ENCODE measurements around the gene FAM168B.
A peak's percentile ranks its signal among the peaks of the same experiment; 100 is the strongest.
"Not testable (repeated sequence)": the region's sequence is repeated elsewhere in the genome, so short reads cannot be mapped to it uniquely, and the experiment has no call there.

Gene FAM168B

DNA sequence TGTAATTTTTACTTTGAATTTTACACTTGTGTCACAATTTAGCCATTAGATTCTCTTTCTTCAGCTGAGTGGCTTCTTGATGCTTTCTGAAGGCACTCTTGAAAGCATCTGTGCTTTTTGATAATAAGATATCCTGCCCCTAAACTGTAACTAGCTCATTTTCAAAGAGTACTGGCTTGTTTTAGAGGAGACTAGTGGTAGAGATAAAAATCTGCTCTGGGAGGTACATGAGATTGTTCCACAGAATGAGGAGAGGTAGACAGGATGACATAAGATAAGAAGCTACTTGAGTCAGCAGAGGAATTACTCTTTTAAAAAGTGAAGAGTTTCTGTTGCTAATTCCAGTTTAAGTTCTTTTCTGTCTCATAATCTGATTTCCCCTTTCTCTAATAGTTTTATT is 22.5 kb upstream of the FAM168B start:
- TF ChIP-seq POLR2AphosphoS5 (IDR thresholded peaks at IDR 0.05; ENCODE audit: low read depth) (no peak), SPI1 (IDR thresholded peaks at IDR 0.05; ENCODE audit: borderline replicate concordance, low read depth) (no peak), GABPA (IDR thresholded peaks at IDR 0.05; ENCODE audit: low read depth) (no peak)
- TF ChIP-seq, protein P1, sequence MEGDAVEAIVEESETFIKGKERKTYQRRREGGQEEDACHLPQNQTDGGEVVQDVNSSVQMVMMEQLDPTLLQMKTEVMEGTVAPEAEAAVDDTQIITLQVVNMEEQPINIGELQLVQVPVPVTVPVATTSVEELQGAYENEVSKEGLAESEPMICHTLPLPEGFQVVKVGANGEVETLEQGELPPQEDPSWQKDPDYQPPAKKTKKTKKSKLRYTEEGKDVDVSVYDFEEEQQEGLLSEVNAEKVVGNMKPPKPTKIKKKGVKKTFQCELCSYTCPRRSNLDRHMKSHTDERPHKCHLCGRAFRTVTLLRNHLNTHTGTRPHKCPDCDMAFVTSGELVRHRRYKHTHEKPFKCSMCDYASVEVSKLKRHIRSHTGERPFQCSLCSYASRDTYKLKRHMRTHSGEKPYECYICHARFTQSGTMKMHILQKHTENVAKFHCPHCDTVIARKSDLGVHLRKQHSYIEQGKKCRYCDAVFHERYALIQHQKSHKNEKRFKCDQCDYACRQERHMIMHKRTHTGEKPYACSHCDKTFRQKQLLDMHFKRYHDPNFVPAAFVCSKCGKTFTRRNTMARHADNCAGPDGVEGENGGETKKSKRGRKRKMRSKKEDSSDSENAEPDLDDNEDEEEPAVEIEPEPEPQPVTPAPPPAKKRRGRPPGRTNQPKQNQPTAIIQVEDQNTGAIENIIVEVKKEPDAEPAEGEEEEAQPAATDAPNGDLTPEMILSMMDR (IDR thresholded peaks at IDR 0.05; ENCODE audit: insufficient read depth, low read length), result no peak
- TF ChIP-seq, protein P2, sequence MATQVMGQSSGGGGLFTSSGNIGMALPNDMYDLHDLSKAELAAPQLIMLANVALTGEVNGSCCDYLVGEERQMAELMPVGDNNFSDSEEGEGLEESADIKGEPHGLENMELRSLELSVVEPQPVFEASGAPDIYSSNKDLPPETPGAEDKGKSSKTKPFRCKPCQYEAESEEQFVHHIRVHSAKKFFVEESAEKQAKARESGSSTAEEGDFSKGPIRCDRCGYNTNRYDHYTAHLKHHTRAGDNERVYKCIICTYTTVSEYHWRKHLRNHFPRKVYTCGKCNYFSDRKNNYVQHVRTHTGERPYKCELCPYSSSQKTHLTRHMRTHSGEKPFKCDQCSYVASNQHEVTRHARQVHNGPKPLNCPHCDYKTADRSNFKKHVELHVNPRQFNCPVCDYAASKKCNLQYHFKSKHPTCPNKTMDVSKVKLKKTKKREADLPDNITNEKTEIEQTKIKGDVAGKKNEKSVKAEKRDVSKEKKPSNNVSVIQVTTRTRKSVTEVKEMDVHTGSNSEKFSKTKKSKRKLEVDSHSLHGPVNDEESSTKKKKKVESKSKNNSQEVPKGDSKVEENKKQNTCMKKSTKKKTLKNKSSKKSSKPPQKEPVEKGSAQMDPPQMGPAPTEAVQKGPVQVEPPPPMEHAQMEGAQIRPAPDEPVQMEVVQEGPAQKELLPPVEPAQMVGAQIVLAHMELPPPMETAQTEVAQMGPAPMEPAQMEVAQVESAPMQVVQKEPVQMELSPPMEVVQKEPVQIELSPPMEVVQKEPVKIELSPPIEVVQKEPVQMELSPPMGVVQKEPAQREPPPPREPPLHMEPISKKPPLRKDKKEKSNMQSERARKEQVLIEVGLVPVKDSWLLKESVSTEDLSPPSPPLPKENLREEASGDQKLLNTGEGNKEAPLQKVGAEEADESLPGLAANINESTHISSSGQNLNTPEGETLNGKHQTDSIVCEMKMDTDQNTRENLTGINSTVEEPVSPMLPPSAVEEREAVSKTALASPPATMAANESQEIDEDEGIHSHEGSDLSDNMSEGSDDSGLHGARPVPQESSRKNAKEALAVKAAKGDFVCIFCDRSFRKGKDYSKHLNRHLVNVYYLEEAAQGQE (IDR thresholded peaks at IDR 0.05; ENCODE audit: insufficient replicate concordance, low read depth), result no peak
- DNase-seq (ENCODE audit: low read depth in 1 of 2, low spot score in 1 of 2), result no peak
- H3K4me3 ChIP-seq (replicated peaks; ENCODE audit: insufficient read depth, low read length), result no peak overlapping the region
- no peak overlapping the region for H3K27ac ChIP-seq (replicated peaks)
- no peaks in the 10 kb centered on the region for H3K27me3 ChIP-seq (ENCODE audit: insufficient read depth, poor library complexity, severe bottlenecking)

DNA sequence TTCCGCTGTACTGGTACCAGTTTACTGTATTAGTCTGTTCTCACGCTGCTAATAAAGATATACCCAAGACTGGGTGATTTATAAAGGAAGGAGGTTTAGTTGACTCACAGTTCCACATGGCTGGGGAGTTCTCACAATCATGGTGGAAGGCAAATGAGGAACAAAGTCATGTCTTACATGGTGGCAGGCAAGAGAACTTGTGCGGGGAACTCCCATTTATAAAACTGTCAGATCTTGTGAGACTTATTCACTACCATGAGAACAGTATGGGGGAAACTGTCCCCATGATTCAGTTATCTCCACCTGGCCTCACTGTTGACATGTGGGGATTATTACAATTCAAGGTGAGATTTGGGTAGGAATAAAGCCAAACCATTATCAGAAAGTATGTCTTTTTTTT is 21.7 kb upstream of the FAM168B start:
- not testable (repeated sequence) for H3K4me3 ChIP-seq (replicated peaks; ENCODE audit: insufficient read depth, low read length); H3K27ac ChIP-seq (replicated peaks); H3K27me3 ChIP-seq (ENCODE audit: insufficient read depth, poor library complexity, severe bottlenecking)
- DNase-seq (ENCODE audit: low read depth in 1 of 2, low spot score in 1 of 2), result peak in 1 of 2 experiments; percentile 26

DNA sequence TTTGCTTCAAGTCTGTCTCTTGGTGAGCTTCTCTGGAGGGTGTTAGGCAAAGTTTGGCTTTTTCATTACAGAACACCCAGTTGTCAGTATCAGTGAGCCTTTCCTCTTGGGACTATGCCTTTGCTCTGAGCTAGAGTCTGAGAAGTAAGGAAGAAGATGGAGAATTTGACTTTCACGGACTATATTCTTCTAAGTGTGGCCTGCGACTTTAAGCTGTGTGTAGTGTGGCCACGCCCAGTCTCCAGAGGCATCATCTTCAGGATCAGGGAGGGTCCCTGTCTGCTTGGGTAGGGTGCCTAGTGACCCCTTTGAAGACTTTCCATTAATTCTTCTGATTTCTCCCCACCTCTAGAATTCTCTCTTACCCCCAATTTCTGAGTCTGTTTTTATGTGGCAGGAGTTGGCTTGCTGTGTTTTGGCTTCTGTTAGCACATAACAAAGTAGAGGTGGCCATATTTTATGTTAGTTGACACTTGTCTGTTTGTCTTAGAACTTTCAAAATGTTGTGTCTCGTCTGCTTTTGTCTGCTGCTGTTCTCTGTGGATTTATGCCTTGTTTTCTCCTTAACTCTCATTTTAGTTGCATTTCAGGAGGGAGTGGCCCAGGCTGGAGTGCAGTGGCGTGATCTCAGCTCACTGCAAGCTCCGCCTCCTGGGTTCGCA is 20.4 kb upstream of the FAM168B start:
- H3K27ac ChIP-seq (replicated peaks), result no peak overlapping the region
- no peaks in the 10 kb centered on the region for H3K27me3 ChIP-seq (ENCODE audit: insufficient read depth, poor library complexity, severe bottlenecking)
- TF ChIP-seq, protein P2 (IDR thresholded peaks at IDR 0.05; ENCODE audit: insufficient replicate concordance, low read depth), result no peak
- no peak for TF ChIP-seq POLR2AphosphoS5 (IDR thresholded peaks at IDR 0.05; ENCODE audit: low read depth)
- no peak for TF ChIP-seq SPI1 (IDR thresholded peaks at IDR 0.05; ENCODE audit: borderline replicate concordance, low read depth)
- no peak for TF ChIP-seq GABPA (IDR thresholded peaks at IDR 0.05; ENCODE audit: low read depth)
- no peak for DNase-seq (ENCODE audit: low read depth in 1 of 2, low spot score in 1 of 2)
- H3K4me3 ChIP-seq (replicated peaks; ENCODE audit: insufficient read depth, low read length), result no peak overlapping the region

DNA sequence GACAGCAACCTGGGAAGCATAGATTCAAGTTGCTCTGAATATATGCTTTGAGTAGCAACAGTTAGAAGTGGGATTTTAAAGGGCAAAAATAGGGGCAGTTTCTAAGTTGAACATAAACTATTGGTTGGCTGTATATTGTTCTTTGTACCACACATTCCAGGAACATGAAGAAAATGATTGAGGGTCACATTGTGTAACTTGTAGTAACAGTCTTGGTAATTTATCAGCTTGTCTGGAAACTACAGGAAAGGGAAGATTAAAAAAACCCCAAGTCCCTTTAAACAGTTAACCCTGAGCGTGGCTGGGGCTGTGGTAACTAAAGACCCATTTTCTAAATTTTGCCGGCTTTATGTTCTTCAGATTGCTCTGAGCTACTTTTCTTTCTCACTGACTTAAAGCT is 19.3 kb upstream of the FAM168B start:
- TF ChIP-seq GABPA (IDR thresholded peaks at IDR 0.05; ENCODE audit: low read depth) (no peak), POLR2AphosphoS5 (IDR thresholded peaks at IDR 0.05; ENCODE audit: low read depth) (no peak), SPI1 (IDR thresholded peaks at IDR 0.05; ENCODE audit: borderline replicate concordance, low read depth) (no peak)
- TF ChIP-seq, protein P1 (IDR thresholded peaks at IDR 0.05; ENCODE audit: insufficient read depth, low read length), result no peak
- TF ChIP-seq, protein P2 (IDR thresholded peaks at IDR 0.05; ENCODE audit: insufficient replicate concordance, low read depth), result no peak
- Histone ChIP-seq H3K27me3 (ENCODE audit: insufficient read depth, poor library complexity, severe bottlenecking) (no peaks in the 10 kb centered on the region), H3K27ac (replicated peaks) (no peak overlapping the region), H3K4me3 (replicated peaks; ENCODE audit: insufficient read depth, low read length) (no peak overlapping the region)
- DNase-seq (ENCODE audit: low read depth in 1 of 2, low spot score in 1 of 2), result no peak
